SU-DHL-6 (cell line): ENCODE measurements around the gene MPHOSPH9.

Experiments used
- CTCF ChIP-seq: fragments of 200-600 bp; sonication (generic); IDR thresholded peaks from one replicate; pipeline ENCODE4 v1.5.1; 2017; ENCODE audit warnings: antibody characterized with exemption, mild to moderate bottlenecking, low read length, moderate library complexity; ENCODE audit not compliant: insufficient read depth, poor library complexity, severe bottlenecking
- EZH2phosphoT487 ChIP-seq: fragments of 200-600 bp; sonication (generic), shearing (Covaris generic); conservative IDR thresholded peaks from 2 replicates; pipeline ENCODE4 v1.6.1; 2018; ENCODE audit warnings: mild to moderate bottlenecking, antibody characterized with exemption, low read length, moderate library complexity, mixed read lengths

GRCh38 chr12:123106640-123107359, 126.1 kb downstream of the MPHOSPH9 start:
- TF ChIP-seq CTCF (no peak), EZH2phosphoT487 (no peak)
